Limb (tissue), 2 donors: ENCODE measurements around the gene KRT79.

Experiments
- DNase-seq, 2 donors: peaks; one replicate each; pipeline ENCODE4 v3.0.0-alpha.2; 2016; ENCODE audit errors: extremely low spot score in 2 of 2

Gene KRT79

GRCh38 chr12:52791271-52792184 lies 42.6 kb downstream of the KRT79 start:
- no peak for DNase-seq

GRCh38 chr12:52790427-52791270 lies 43.5 kb downstream of the KRT79 start:
- no peak for DNase-seq

- DNase-seq = no peak
These were observed 44.3 kb downstream of the KRT79 start for GRCh38 chr12:52789637-52790426.

GRCh38 chr12:52788876-52789636 lies 45.1 kb downstream of the KRT79 start:
- no peak for DNase-seq

- DNase-seq = no peak
These were observed 45.8 kb downstream of the KRT79 start for GRCh38 chr12:52788192-52788875.

- no peak for DNase-seq
These were observed 46.6 kb downstream of the KRT79 start for GRCh38 chr12:52787324-52788191.

GRCh38 chr12:52784909-52785308 lies 49.2 kb downstream of the KRT79 start:
- DNase-seq = no peak

GRCh38 chr12:52783563-52784316 lies 50.4 kb downstream of the KRT79 start:
- DNase-seq = no peak

- no peak for DNase-seq
These were observed 51.6 kb downstream of the KRT79 start for GRCh38 chr12:52782502-52782901.

- no peak for DNase-seq
These were observed 52.6 kb downstream of the KRT79 start for GRCh38 chr12:52781399-52782082.

- no peak for DNase-seq
These were observed 54.2 kb downstream of the KRT79 start for GRCh38 chr12:52779914-52780313.

GRCh38 chr12:52778833-52779232 lies 55.3 kb downstream of the KRT79 start:
- no peak for DNase-seq

GRCh38 chr12:52777566-52777965 lies 56.5 kb downstream of the KRT79 start:
- no peak for DNase-seq

GRCh38 chr12:52776913-52777395 lies 57.2 kb downstream of the KRT79 start, which contains the start of gene KRT76:
KRT76 (minus strand) TSS chr12:52777345; CDS start chr12:52777291, 54 bp downstream.
- no peak for DNase-seq

- DNase-seq = no peak
These were observed 57.7 kb downstream of the KRT79 start for GRCh38 chr12:52776435-52776834.

GRCh38 chr12:52774629-52775250 lies 59.4 kb downstream of the KRT79 start:
- DNase-seq = no peak

GRCh38 chr12:52772772-52773171 lies 61.3 kb downstream of the KRT79 start:
- no peak for DNase-seq
